ENCODE results near the gene DROSHA.

DNA sequence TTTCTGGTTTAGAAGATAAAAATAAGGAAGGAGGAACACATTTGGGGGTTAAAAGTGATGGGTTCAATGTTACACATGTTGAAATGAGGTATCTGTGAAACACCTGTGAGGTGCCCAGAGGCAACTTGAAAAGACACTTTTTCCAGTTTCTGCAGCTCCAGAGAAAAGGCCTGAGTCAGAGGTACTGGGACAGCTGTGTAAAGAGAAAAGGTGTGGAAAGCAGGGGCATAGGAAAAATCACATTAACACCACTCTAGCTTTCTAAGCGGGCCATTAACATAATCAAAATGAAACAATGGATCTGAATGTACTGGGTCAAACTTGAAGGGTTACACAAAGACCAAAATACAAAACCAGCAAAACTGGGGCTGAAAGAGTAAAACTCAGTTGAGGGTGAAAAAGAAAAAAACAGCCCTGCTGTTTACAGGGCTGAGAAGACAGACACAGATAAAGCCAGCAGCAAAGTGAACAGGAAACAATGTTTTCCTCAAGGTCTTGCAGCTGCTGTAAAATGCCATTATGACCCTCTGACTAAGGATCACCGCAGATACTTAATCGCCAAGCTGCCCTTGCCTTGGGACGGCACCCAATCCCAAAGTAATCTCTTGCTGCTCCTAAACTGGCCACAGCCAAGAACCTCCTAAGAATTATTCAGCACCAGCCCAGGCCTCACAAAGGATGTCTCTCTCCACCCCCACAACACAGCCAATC lies 104.7 kb downstream of the DROSHA start:
- TF ChIP-seq, protein P1, sequence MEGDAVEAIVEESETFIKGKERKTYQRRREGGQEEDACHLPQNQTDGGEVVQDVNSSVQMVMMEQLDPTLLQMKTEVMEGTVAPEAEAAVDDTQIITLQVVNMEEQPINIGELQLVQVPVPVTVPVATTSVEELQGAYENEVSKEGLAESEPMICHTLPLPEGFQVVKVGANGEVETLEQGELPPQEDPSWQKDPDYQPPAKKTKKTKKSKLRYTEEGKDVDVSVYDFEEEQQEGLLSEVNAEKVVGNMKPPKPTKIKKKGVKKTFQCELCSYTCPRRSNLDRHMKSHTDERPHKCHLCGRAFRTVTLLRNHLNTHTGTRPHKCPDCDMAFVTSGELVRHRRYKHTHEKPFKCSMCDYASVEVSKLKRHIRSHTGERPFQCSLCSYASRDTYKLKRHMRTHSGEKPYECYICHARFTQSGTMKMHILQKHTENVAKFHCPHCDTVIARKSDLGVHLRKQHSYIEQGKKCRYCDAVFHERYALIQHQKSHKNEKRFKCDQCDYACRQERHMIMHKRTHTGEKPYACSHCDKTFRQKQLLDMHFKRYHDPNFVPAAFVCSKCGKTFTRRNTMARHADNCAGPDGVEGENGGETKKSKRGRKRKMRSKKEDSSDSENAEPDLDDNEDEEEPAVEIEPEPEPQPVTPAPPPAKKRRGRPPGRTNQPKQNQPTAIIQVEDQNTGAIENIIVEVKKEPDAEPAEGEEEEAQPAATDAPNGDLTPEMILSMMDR (IDR thresholded peaks at IDR 0.05 in 2 of 3, conservative IDR thresholded peaks at IDR 0.05 in 1 of 3; ENCODE audit: borderline replicate concordance in 1 of 3, insufficient read depth in 1 of 3, low read depth in 2 of 3, low read length in 2 of 3): no peak
- no peak for TF ChIP-seq CBX3 (IDR thresholded peaks at IDR 0.05; ENCODE audit: low read depth)
